OCI-LY7 (cell line): ENCODE results near the gene RALB. TPM values are rescaled to one million over a fixed set of nuclear protein-coding genes. Genes with fewer than 3 reads are reported as not detected.
A peak's percentile ranks its signal among the peaks of the same experiment; 100 is the strongest.

Experiments
- Bru-seq: library from RNA; stranded (reverse); fragments of 400-500 nt; gene quantifications from one replicate; lab custom pipeline; 2021; lab: Mats Ljungman, UMichigan
- BruChase-seq, 2 experiments: library from RNA; stranded (reverse); fragments of 400-500 nt; gene quantifications; one replicate each; lab custom pipeline; 2021; lab: Mats Ljungman, UMichigan
- BruUV-seq: library from RNA; stranded (reverse); fragments of 400-500 nt; replicated peaks from 2 replicates; lab custom pipeline; 2021; lab: Mats Ljungman, UMichigan
- CTCF ChIA-PET: fragments of 300-600 bp; sonication (Branson Sonifier 250); formaldehyde crosslinking; loops from one replicate; lab custom pipeline; 2022; ENCODE audit warnings: antibody characterized with exemption; ENCODE audit not compliant: unreplicated experiment; lab: Charles Lee
- POLR2A ChIA-PET: fragments of 300-600 bp; sonication (Branson Sonifier 250); formaldehyde crosslinking; loops from one replicate; lab custom pipeline; 2022; ENCODE audit warnings: antibody characterized with exemption; lab: Charles Lee
- DNase-seq: peaks from one replicate; pipeline ENCODE4 v3.0.0-alpha.2; 2015; ENCODE audit warnings: low spot score
- H2AFZ ChIP-seq: fragments of 200-600 bp; sonication (generic), shearing (Covaris generic); 2 replicates; pipeline ENCODE4 v1.6.1; 2014; ENCODE audit warnings: mild to moderate bottlenecking, antibody characterized with exemption, low read length, moderate library complexity
- H3K27ac ChIP-seq: fragments of 200-600 bp; sonication (generic); 2 replicates; pipeline ENCODE4 v1.5.1; 2014; ENCODE audit warnings: mixed run types, low read depth, mild to moderate bottlenecking, moderate library complexity, low read length, inconsistent platforms; ENCODE audit not compliant: poor library complexity, severe bottlenecking
- H3K36me3 ChIP-seq: fragments of 200-600 bp; sonication (generic); 2 replicates; pipeline ENCODE4 v1.6.1; 2014; ENCODE audit warnings: mild to moderate bottlenecking, antibody characterized with exemption, low read length, moderate library complexity, mixed read lengths; ENCODE audit not compliant: insufficient read depth
- H3K4me1 ChIP-seq: fragments of 200-600 bp; sonication (generic); 2 replicates; pipeline ENCODE4 v1.5.1; 2014; ENCODE audit warnings: mild to moderate bottlenecking, low read length; ENCODE audit not compliant: insufficient read depth, poor library complexity, severe bottlenecking
- H3K4me2 ChIP-seq: fragments of 200-600 bp; sonication (generic); 2 replicates; pipeline ENCODE4 v1.6.1; 2014; ENCODE audit warnings: mild to moderate bottlenecking, low read length
- H3K4me3 ChIP-seq: fragments of 200-600 bp; sonication (generic); 2 replicates; pipeline ENCODE4 v1.5.1; 2014; ENCODE audit warnings: mild to moderate bottlenecking, low read depth, low read length; ENCODE audit not compliant: poor library complexity, severe bottlenecking
- H3K79me2 ChIP-seq: fragments of 200-600 bp; sonication (generic); 2 replicates; pipeline ENCODE4 v1.6.1; 2016; ENCODE audit warnings: low read depth, mild to moderate bottlenecking, low read length, moderate library complexity, mixed read lengths; ENCODE audit not compliant: insufficient read depth
- H3K9me2 ChIP-seq: fragments of 200-600 bp; sonication (generic); 2 replicates; pipeline ENCODE4 v1.6.1; 2016; ENCODE audit warnings: mild to moderate bottlenecking, low read length, mixed read lengths; ENCODE audit not compliant: insufficient read depth
- H3K9me3 ChIP-seq: fragments of 200-600 bp; sonication (generic); 2 replicates; pipeline ENCODE4 v1.6.1; 2014; ENCODE audit warnings: mild to moderate bottlenecking, mixed run types, low read length, mixed read lengths
- H4K20me1 ChIP-seq: fragments of 200-600 bp; sonication (generic); 2 replicates; pipeline ENCODE4 v1.6.1; 2014; ENCODE audit warnings: mild to moderate bottlenecking, antibody characterized with exemption, low read length, moderate library complexity, mixed read lengths; ENCODE audit not compliant: insufficient read depth
- EZH2phosphoT487 ChIP-seq: fragments of 200-600 bp; sonication (generic); IDR thresholded peaks from 2 replicates; pipeline ENCODE4 v1.6.1; 2018; ENCODE audit warnings: low read depth, borderline replicate concordance, mild to moderate bottlenecking, mixed run types, antibody characterized with exemption, low read length, moderate library complexity, mixed read lengths
- intact Hi-C: fragments of 100-400 bp; cut with micrococcal nuclease; formaldehyde crosslinking; loops from one replicate; pipeline ENCODE4 v1.10.0; 2022; ENCODE audit not compliant: unreplicated experiment
- long read RNA-seq: library from polyadenylated mRNA; stranded (forward); transcript quantifications from one replicate; pipeline ENCODE4 v2.0.0, GENCODE V29; 2022
- total RNA-seq, 2 experiments: library from RNA; depleted of rRNA in 1 of 2; stranded (reverse); fragments of >200 nt in 1 of 2; shearing (Covaris generic) in 1 of 2; gene quantifications; 2 replicates each; pipeline ENCODE4 v1.2.3, GENCODE V29; 2014 to 2022
- TF ChIP-seq, protein P1 (sequence below): fragments of 200-600 bp; sonication (generic); conservative IDR thresholded peaks from 2 replicates; pipeline ENCODE4 v1.5.1; 2014; ENCODE audit warnings: mild to moderate bottlenecking, antibody characterized with exemption, low read length, moderate library complexity, mixed read lengths

Gene RALB, protein sequence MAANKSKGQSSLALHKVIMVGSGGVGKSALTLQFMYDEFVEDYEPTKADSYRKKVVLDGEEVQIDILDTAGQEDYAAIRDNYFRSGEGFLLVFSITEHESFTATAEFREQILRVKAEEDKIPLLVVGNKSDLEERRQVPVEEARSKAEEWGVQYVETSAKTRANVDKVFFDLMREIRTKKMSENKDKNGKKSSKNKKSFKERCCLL
- total RNA-seq (2014; rRNA removed; shearing (Covaris generic)) (13.7 and 16.2 TPM in 2 replicates), total RNA-seq (2022) (22.8 and 23.6 TPM in 2 replicates), Bru-seq, nascent RNA (percentile 56 among the genes with signal in this experiment), BruChase-seq, experiment 1, labeled RNA remaining after a 6-hour chase (percentile 65 among the genes with signal in this experiment), BruChase-seq, experiment 2, labeled RNA remaining after a 2-hour chase (percentile 58 among the genes with signal in this experiment)
- long read RNA-seq, transcript RALB-201 (5 exons, 2,344 nt) = major isoform, 74 of 127 reads
- long read RNA-seq, transcript RALB-203 (5 exons, 1,252 nt) = minor isoform, 36 of 127 reads
- long read RNA-seq, partial matches to known transcripts = 8 of 127 reads
- long read RNA-seq, other reads (novel, unspliced or antisense) = 9 of 127 reads

DNA sequence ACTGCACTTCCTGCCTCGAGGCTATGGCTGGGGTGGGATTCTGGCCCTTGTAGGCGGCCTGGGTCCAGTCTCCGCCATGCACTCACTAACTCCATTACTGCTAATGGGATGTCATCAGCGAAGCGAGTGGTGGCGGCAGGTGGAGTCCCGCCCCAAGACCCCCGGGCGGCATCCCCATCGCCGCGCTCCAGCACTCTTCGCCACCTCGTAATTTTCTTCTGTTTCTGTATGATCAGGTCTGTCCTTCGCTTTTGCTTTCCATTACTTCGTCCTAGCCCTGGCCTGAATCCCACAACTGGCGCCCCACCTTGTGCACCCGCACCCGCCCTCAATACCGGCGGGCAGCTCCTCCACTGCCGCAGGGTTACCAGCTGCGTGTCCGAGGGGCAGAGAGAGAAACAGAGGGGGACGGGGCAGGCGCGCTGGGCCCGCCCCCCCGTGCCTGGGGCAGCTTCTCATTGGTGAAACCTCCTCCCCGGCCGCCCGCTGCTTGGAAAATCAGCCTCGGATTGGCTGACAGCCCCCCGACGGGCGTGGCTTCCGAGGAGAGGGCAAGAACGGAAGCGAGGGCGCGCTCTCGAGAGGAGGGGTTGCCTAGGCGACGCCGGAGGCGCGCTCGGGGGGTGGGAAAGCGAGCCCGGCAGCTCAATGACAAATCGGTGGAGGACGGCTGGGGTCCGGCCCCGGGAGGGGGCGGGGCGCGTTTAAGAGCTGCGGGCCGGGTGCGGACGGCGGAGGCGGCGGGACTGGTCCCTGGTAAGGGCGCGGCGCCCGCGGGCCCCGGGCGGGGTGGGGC lies at the start of gene RALB:
RALB (plus strand) TSS at position 628 of the 796 bp plus-strand sequence. CDS start 25,813 bp downstream, outside the sequence.
- Histone ChIP-seq H3K4me3 (peak within 1 kb of the TSS; percentile 73), H3K4me1 (peaks cover 14% of the 10 kb centered on the region), H2AFZ (peak within 1 kb of the TSS; percentile 74), H3K36me3 (no peaks in the 10 kb centered on the region), H4K20me1 (no peaks in the 10 kb centered on the region; the same call in none of the 2 replicates), H3K9me3 (no peaks in the 10 kb centered on the region), H3K79me2 (no peaks in the 10 kb centered on the region), H3K9me2 (no peaks in the 10 kb centered on the region), H3K4me2 (peak within 1 kb of the TSS; percentile 95), H3K27ac (no peak within 1 kb of the TSS)
- no TSS peak for BruUV-seq
- intact Hi-C loops = loop anchor here (1.0 kb wide), 1 partner anchor 20 kb away; no protein-coding TSS in a partner anchor
- CTCF ChIA-PET = interaction anchor here (0.6 kb wide), 1 partner anchor 240 kb away, joined by 3 read pairs; the partner anchor contains the start of gene EPB41L5
- POLR2A ChIA-PET = interaction anchor here (0.6 to 1.6 kb wide), 6 partner anchors 19 to 490 kb away, joined by 3 to 7 read pairs (median 4); no protein-coding TSS in a partner anchor
- DNase-seq = peak; percentile 98
- TF ChIP-seq, protein P1, sequence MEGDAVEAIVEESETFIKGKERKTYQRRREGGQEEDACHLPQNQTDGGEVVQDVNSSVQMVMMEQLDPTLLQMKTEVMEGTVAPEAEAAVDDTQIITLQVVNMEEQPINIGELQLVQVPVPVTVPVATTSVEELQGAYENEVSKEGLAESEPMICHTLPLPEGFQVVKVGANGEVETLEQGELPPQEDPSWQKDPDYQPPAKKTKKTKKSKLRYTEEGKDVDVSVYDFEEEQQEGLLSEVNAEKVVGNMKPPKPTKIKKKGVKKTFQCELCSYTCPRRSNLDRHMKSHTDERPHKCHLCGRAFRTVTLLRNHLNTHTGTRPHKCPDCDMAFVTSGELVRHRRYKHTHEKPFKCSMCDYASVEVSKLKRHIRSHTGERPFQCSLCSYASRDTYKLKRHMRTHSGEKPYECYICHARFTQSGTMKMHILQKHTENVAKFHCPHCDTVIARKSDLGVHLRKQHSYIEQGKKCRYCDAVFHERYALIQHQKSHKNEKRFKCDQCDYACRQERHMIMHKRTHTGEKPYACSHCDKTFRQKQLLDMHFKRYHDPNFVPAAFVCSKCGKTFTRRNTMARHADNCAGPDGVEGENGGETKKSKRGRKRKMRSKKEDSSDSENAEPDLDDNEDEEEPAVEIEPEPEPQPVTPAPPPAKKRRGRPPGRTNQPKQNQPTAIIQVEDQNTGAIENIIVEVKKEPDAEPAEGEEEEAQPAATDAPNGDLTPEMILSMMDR = no peak
- TF ChIP-seq EZH2phosphoT487 = no peak

DNA sequence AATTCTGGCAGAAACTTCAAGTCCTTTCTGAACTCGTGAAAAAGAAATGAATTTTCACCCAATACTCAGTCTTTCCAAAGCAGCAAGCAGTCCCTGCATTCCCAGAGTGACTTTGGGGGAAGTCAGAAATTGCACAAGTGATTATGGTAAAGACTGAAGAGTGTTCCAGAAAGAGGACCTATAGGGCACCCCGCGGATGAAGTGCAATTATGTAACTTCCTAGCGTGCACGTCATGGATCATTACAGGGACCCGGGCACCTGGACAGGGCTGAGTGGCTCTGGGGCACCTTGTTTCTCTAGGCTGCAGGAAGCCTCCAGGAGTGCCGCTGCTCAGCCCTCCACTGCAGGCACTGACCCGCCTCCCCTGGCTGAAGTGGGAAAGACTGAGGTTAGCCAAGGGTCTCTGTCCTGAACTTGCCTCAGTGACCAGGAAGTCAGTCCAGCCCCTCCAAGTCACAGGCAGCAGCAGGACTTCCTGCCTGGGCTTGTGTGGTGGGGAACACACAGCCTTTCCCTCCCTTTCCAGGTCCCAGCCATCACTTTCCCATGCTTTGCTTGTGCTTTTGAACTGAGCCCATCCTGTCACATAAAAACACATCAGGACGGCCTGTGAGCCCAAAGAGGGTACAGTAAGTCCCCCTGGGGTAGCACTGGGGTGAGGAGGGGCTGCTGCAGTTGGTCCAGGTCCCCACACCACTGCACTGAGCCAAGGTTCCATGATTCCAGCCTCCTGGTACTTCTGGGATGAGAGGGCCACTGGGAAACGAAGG lies 49.2 kb upstream of the RALB start:
- Histone ChIP-seq H3K79me2 (no peaks in the 10 kb centered on the region), H3K9me3 (0 out of 2 replicates have a peak, but pooled peaks cover 5% of the 10 kb centered on the region), H3K4me3 (no peak overlapping the region), H3K36me3 (no peaks in the 10 kb centered on the region), H4K20me1 (no peaks in the 10 kb centered on the region), H3K4me2 (no peak overlapping the region), H3K27ac (no peak overlapping the region), H3K4me1 (no peaks in the 10 kb centered on the region), H2AFZ (no peak overlapping the region), H3K9me2 (no peaks in the 10 kb centered on the region)
- DNase-seq = no peak
- ChIA-PET CTCF (no interaction called here), POLR2A (interaction anchor here (0.6 kb wide), 1 partner anchor 71 kb away, joined by 4 read pairs; no protein-coding TSS in a partner anchor)
- TF ChIP-seq, protein P1 = no peak
- no peak for TF ChIP-seq EZH2phosphoT487
- intact Hi-C loops = loop anchor here (10.0 kb wide), 1 partner anchor 481 kb away; no protein-coding TSS in a partner anchor
- no TSS peak for BruUV-seq
